ENCODE measurements around the gene C11orf54. TPM values are rescaled to one million over a fixed set of nuclear protein-coding genes. Genes with fewer than 3 reads are reported as not detected.

The C11orf54 gene
- total RNA-seq, 1 experiment from 2014 or later, result 18.0 TPM

GRCh38 chr11:93729129-93729616 is 12.3 kb upstream of the C11orf54 start:
- peaks cover 35 to 85% (median 63%) of the 10 kb centered on the region in 3 experiments for H3K36me3 Mint-ChIP-seq (ENCODE audit: insufficient read depth in 1 of 3, low read depth in 3 of 3)
- H4K91ac ChIP-seq (ENCODE audit: insufficient read length, low read depth, low read length), result no peak overlapping the region
- no peaks in the 10 kb centered on the region for H3K27me3 ChIP-seq (ENCODE audit: insufficient read depth, low read length)
- H3T11ph ChIP-seq (ENCODE audit: low read length), result no peak overlapping the region
- no peak overlapping the region for H2AFZ ChIP-seq (ENCODE audit: low read length)
- H3K4me3 Mint-ChIP-seq, result no peak overlapping the region
- H3K9me3 ChIP-seq (ENCODE audit: control insufficient read depth, low read depth, low read length), result no peaks in the 10 kb centered on the region
- H2BK12ac ChIP-seq (ENCODE audit: insufficient read length, low read depth, low read length), result no peak overlapping the region
- no peaks in the 10 kb centered on the region for H3K9me3 Mint-ChIP-seq
- H3K27me3 Mint-ChIP-seq (ENCODE audit: low read depth), result no peaks in the 10 kb centered on the region
- no peak overlapping the region for H3K9ac ChIP-seq (ENCODE audit: extremely low read depth, insufficient read length, low read length)
- H4K20me1 ChIP-seq (ENCODE audit: control insufficient read depth, insufficient read depth, insufficient read length), result no peaks in the 10 kb centered on the region
- H2BK5ac ChIP-seq (ENCODE audit: insufficient read length, low read length), result no peak overlapping the region
- no peak overlapping the region for H2BK120ac ChIP-seq (ENCODE audit: low read depth, low read length, poor library complexity, severe bottlenecking)
- H3K18ac ChIP-seq (ENCODE audit: insufficient read length, low read depth, low read length), result no peak overlapping the region
- H4K5ac ChIP-seq (ENCODE audit: insufficient read length, low read depth, low read length), result no peak overlapping the region
- H3K79me2 ChIP-seq (ENCODE audit: insufficient read depth, low read length), result no peaks in the 10 kb centered on the region
- no CpG with 5 or more reads among the region's 5 CpGs for WGBS (ENCODE audit: extremely low coverage, insufficient read length, low lambda C conversion rate)
- H2BK20ac ChIP-seq (ENCODE audit: low read depth, low read length, poor library complexity, severe bottlenecking), result no peak overlapping the region
- H3K14ac ChIP-seq (ENCODE audit: insufficient read depth, low read length), result no peak overlapping the region
- no peak overlapping the region for H2AK5ac ChIP-seq (ENCODE audit: insufficient read length, low read length)
- DNase-seq, result no peak
- H3K4me1 ChIP-seq (ENCODE audit: insufficient read depth, low read length), result no peaks in the 10 kb centered on the region
- no peak overlapping the region for H3K4ac ChIP-seq (ENCODE audit: low read depth, low read length)
- no peak overlapping the region for H2BK15ac ChIP-seq (ENCODE audit: low read depth, low read length)
- H3K27ac Mint-ChIP-seq, result peak overlapping the region in 2 of 3 experiments; percentile 35 to 89; a peak in 3 of 7 replicates
- no peak overlapping the region for H3K4me2 ChIP-seq (ENCODE audit: insufficient read depth, insufficient read length, low read length)
- H3K56ac ChIP-seq (ENCODE audit: insufficient read length, low read depth, low read length), result no peak overlapping the region
- TF ChIP-seq, protein P1, sequence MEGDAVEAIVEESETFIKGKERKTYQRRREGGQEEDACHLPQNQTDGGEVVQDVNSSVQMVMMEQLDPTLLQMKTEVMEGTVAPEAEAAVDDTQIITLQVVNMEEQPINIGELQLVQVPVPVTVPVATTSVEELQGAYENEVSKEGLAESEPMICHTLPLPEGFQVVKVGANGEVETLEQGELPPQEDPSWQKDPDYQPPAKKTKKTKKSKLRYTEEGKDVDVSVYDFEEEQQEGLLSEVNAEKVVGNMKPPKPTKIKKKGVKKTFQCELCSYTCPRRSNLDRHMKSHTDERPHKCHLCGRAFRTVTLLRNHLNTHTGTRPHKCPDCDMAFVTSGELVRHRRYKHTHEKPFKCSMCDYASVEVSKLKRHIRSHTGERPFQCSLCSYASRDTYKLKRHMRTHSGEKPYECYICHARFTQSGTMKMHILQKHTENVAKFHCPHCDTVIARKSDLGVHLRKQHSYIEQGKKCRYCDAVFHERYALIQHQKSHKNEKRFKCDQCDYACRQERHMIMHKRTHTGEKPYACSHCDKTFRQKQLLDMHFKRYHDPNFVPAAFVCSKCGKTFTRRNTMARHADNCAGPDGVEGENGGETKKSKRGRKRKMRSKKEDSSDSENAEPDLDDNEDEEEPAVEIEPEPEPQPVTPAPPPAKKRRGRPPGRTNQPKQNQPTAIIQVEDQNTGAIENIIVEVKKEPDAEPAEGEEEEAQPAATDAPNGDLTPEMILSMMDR (conservative IDR thresholded peaks at IDR 0.05), result no peak
- no peaks in the 10 kb centered on the region for H3K23me2 ChIP-seq (ENCODE audit: insufficient read length, low read depth, low read length, poor library complexity, severe bottlenecking)
- H4K8ac ChIP-seq (replicated peaks; ENCODE audit: insufficient read length, low read depth, low read length), result no peak overlapping the region
- H3K4me1 Mint-ChIP-seq, result no peaks in the 10 kb centered on the region
- H3K23ac ChIP-seq (ENCODE audit: insufficient read length, low read depth, low read length), result no peak overlapping the region
- H3K79me1 ChIP-seq (ENCODE audit: insufficient read depth, low read depth, low read length, poor library complexity, severe bottlenecking), result no peaks in the 10 kb centered on the region
- H3K27ac ChIP-seq (ENCODE audit: insufficient read length, low read depth, low read length), result no peak overlapping the region
